Measurements from ENCODE around the gene TTC4. TPM values are rescaled to one million over a fixed set of nuclear protein-coding genes. Genes with fewer than 3 reads are reported as not detected.

Gene TTC4
- total RNA-seq, 4 donors from 2014 or later, result 14.0 to 22.1 (median 15.5) TPM

- TF ChIP-seq CTCF (IDR thresholded peaks at IDR 0.05; ENCODE audit: low read depth), result no peak
These were observed 29.6 kb downstream of the TTC4 start for GRCh38 chr1:54745274-54745673.

- no peak for TF ChIP-seq CTCF (IDR thresholded peaks at IDR 0.05; ENCODE audit: low read depth)
These were observed 30.2 kb downstream of the TTC4 start for GRCh38 chr1:54745864-54746263.

GRCh38 chr1:54748094-54748835 lies 32.6 kb downstream of the TTC4 start:
- no peak for TF ChIP-seq CTCF (IDR thresholded peaks at IDR 0.05; ENCODE audit: low read depth)

- TF ChIP-seq CTCF (IDR thresholded peaks at IDR 0.05; ENCODE audit: low read depth), result no peak
These were observed 34.9 kb downstream of the TTC4 start for GRCh38 chr1:54750596-54750995.

GRCh38 chr1:54751426-54751825 lies 35.8 kb downstream of the TTC4 start:
- no peak for TF ChIP-seq CTCF (IDR thresholded peaks at IDR 0.05; ENCODE audit: low read depth)

GRCh38 chr1:54754045-54754444 lies 38.4 kb downstream of the TTC4 start:
- no peak for TF ChIP-seq CTCF (IDR thresholded peaks at IDR 0.05; ENCODE audit: low read depth)

- TF ChIP-seq CTCF (IDR thresholded peaks at IDR 0.05; ENCODE audit: low read depth), result no peak
These were observed 39.0 kb downstream of the TTC4 start for GRCh38 chr1:54754486-54755285.
